Sigmoid colon (tissue), 4 donors: Measurements from ENCODE around the gene CBR3.

Source experiments
- EP300 ChIP-seq, 4 donors: sonication (generic); formaldehyde crosslinking; IDR thresholded peaks; one replicate each; pipeline ENCODE4 v1.6.1; 2017; ENCODE audit warnings: antibody characterized with exemption in 4 of 4
- POLR2AphosphoS5 ChIP-seq, 4 donors: sonication (generic); formaldehyde crosslinking; IDR thresholded peaks; one replicate each; pipeline ENCODE4 v1.6.1; 2017; ENCODE audit warnings: antibody characterized with exemption in 4 of 4
- TF ChIP-seq, protein P1 (sequence below), 4 experiments: fragments of 450-650 bp in 3 of 4; fragments of 200-600 bp in 1 of 4; IDR thresholded peaks; one replicate each; pipeline ENCODE4 v1.5.1; 2016 to 2019; ENCODE audit warnings: antibody characterized with exemption in 4 of 4, mild to moderate bottlenecking in 3 of 4, moderate library complexity in 2 of 4

DNA sequence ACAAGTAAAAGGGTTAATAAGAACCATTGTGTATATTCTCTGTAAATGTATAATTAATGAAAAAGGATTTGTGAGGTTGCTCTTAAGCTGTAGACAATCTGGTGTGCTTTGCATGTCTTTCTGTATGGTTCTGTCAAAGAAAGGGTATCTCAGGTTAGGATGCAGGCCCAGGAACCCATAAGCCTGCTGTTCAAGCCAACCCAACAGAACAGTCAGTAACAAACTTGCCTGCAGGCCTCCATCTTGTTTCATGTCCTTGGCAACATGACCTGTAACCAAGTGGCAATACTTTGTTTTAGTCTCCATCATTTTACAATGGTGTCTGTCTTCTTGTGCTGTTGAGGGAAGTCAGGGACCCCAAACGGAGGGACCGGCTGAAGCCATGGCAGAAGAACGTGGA is 35.9 kb upstream of the CBR3 start:
- TF ChIP-seq, protein P1, sequence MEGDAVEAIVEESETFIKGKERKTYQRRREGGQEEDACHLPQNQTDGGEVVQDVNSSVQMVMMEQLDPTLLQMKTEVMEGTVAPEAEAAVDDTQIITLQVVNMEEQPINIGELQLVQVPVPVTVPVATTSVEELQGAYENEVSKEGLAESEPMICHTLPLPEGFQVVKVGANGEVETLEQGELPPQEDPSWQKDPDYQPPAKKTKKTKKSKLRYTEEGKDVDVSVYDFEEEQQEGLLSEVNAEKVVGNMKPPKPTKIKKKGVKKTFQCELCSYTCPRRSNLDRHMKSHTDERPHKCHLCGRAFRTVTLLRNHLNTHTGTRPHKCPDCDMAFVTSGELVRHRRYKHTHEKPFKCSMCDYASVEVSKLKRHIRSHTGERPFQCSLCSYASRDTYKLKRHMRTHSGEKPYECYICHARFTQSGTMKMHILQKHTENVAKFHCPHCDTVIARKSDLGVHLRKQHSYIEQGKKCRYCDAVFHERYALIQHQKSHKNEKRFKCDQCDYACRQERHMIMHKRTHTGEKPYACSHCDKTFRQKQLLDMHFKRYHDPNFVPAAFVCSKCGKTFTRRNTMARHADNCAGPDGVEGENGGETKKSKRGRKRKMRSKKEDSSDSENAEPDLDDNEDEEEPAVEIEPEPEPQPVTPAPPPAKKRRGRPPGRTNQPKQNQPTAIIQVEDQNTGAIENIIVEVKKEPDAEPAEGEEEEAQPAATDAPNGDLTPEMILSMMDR (IDR thresholded peaks at IDR 0.05): no peak
- TF ChIP-seq POLR2AphosphoS5 (IDR thresholded peaks at IDR 0.05): no peak
- TF ChIP-seq EP300 (IDR thresholded peaks at IDR 0.05): no peak
